ENCODE data around the gene KEL. TPM values are rescaled to one million over a fixed set of nuclear protein-coding genes. Genes with fewer than 3 reads are reported as not detected.

Gene KEL
- total RNA-seq, 4 donors from 2014 or later = 0.23 to 0.83 TPM; not detected in 2

- no peaks in the 10 kb centered on the region for H3K4me1 ChIP-seq
- intact Hi-C loops (cut with DNase I) = no loop called here
- TF ChIP-seq POLR2AphosphoS5 (IDR thresholded peaks at IDR 0.05) (no peak), POLR2A (IDR thresholded peaks at IDR 0.05; ENCODE audit: low read depth) (no peak), CTCF (IDR thresholded peaks at IDR 0.05) (no peak), EP300 (IDR thresholded peaks at IDR 0.05) (no peak)
- no peaks in the 10 kb centered on the region for H3K36me3 ChIP-seq
- H3K4me3 ChIP-seq = no peak overlapping the region
- H3K9me3 ChIP-seq = no peaks in the 10 kb centered on the region
- WGBS = 86% methylated on average over 12 of the region's 12 CpGs
- DNase-seq (ENCODE audit: extremely low spot score) = no peak
- H3K27ac ChIP-seq (replicated peaks in 1 of 4) = no peak overlapping the region
- no peaks in the 10 kb centered on the region for H3K27me3 ChIP-seq
Observed at GRCh38 chr7:142935941-142936565, 26.1 kb downstream of the KEL start.

- no peak overlapping the region for H3K4me3 ChIP-seq
- no peaks in the 10 kb centered on the region for H3K4me1 ChIP-seq
- WGBS = 71% methylated on average over 12 of the region's 12 CpGs
- no peaks in the 10 kb centered on the region for H3K27me3 ChIP-seq
- H3K27ac ChIP-seq (replicated peaks in 1 of 4) = no peak overlapping the region
- TF ChIP-seq POLR2A (IDR thresholded peaks at IDR 0.05; ENCODE audit: low read depth) (no peak), POLR2AphosphoS5 (IDR thresholded peaks at IDR 0.05) (no peak), CTCF (IDR thresholded peaks at IDR 0.05) (no peak), EP300 (IDR thresholded peaks at IDR 0.05) (no peak)
- H3K9me3 ChIP-seq = no peaks in the 10 kb centered on the region
- intact Hi-C loops (cut with DNase I) = no loop called here
- DNase-seq (ENCODE audit: extremely low spot score) = no peak
- no peaks in the 10 kb centered on the region for H3K36me3 ChIP-seq
Observed at GRCh38 chr7:142934056-142934455, 28.1 kb downstream of the KEL start.

GRCh38 chr7:142933624-142934023 lies 28.5 kb downstream of the KEL start, which contains the start of gene TRPV5:
TRPV5 (minus strand) TSS chr7:142933746; CDS start chr7:142933459, 287 bp downstream.
- intact Hi-C loops (cut with DNase I) = no loop called here
- H3K9me3 ChIP-seq = no peaks in the 10 kb centered on the region
- H3K36me3 ChIP-seq = no peaks in the 10 kb centered on the region
- H3K27me3 ChIP-seq = no peaks in the 10 kb centered on the region
- no peak within 1 kb of the TSS for H3K4me3 ChIP-seq
- WGBS = 74% methylated on average over 4 of the region's 4 CpGs
- no peaks in the 10 kb centered on the region for H3K4me1 ChIP-seq
- no peak within 1 kb of the TSS for H3K27ac ChIP-seq (replicated peaks in 1 of 4)
- TF ChIP-seq POLR2A (IDR thresholded peaks at IDR 0.05; ENCODE audit: low read depth) (no peak), EP300 (IDR thresholded peaks at IDR 0.05) (no peak), CTCF (IDR thresholded peaks at IDR 0.05) (no peak), POLR2AphosphoS5 (IDR thresholded peaks at IDR 0.05) (no peak)
- DNase-seq (ENCODE audit: extremely low spot score) = no peak

GRCh38 chr7:142933092-142933475 lies 29.1 kb downstream of the KEL start:
- 87% methylated on average over 7 of the region's 7 CpGs for WGBS
- Histone ChIP-seq H3K9me3 (no peaks in the 10 kb centered on the region), H3K27me3 (no peaks in the 10 kb centered on the region), H3K4me3 (no peak overlapping the region), H3K27ac (replicated peaks in 1 of 4) (no peak overlapping the region), H3K36me3 (no peaks in the 10 kb centered on the region), H3K4me1 (no peaks in the 10 kb centered on the region)
- intact Hi-C loops (cut with DNase I) = no loop called here
- DNase-seq (ENCODE audit: extremely low spot score) = no peak
- TF ChIP-seq EP300 (IDR thresholded peaks at IDR 0.05) (no peak), CTCF (IDR thresholded peaks at IDR 0.05) (no peak), POLR2AphosphoS5 (IDR thresholded peaks at IDR 0.05) (no peak), POLR2A (IDR thresholded peaks at IDR 0.05; ENCODE audit: low read depth) (no peak)
